AG10803 (cell line): Measurements from ENCODE around the gene KDM5A.

ENCODE experiments used
- DNase-seq: peaks from one replicate; pipeline ENCODE4 v3.0.0; 2010; ENCODE audit warnings: low read depth
- H3K4me3 ChIP-seq: 2 replicates; pipeline ENCODE4 v1.5.1; 2011; ENCODE audit warnings: mild to moderate bottlenecking, low read length, control low read depth
- TF ChIP-seq, protein P1 (sequence below): conservative IDR thresholded peaks from 2 replicates; pipeline ENCODE4 v1.5.1; 2011; ENCODE audit warnings: mild to moderate bottlenecking, low read length, control low read depth, inconsistent platforms

KDM5A gene

DNA sequence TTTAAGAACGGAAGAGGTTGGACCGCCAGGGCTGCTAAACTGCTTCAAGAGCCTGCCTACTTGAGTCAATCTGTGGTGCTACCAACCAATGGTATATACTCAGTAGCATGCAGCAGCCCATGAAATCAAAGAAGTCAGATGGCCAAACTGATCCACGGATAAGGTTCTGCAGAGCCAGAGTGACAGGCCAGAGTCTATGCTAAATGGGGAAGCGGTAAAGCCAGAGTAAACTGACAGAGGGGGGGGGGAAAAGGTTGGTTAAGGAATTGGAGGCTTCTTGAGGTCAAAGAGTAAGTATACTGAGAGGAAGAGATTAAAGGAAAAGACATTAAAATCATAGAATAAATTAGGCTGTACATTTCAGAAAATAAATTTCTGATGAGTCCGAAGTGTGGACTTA is 111.1 kb downstream of the KDM5A start:
- TF ChIP-seq, protein P1, sequence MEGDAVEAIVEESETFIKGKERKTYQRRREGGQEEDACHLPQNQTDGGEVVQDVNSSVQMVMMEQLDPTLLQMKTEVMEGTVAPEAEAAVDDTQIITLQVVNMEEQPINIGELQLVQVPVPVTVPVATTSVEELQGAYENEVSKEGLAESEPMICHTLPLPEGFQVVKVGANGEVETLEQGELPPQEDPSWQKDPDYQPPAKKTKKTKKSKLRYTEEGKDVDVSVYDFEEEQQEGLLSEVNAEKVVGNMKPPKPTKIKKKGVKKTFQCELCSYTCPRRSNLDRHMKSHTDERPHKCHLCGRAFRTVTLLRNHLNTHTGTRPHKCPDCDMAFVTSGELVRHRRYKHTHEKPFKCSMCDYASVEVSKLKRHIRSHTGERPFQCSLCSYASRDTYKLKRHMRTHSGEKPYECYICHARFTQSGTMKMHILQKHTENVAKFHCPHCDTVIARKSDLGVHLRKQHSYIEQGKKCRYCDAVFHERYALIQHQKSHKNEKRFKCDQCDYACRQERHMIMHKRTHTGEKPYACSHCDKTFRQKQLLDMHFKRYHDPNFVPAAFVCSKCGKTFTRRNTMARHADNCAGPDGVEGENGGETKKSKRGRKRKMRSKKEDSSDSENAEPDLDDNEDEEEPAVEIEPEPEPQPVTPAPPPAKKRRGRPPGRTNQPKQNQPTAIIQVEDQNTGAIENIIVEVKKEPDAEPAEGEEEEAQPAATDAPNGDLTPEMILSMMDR, result no peak
- H3K4me3 ChIP-seq, result no peak overlapping the region
- no peak for DNase-seq

GRCh38 chr12:275812-276211 is 113.3 kb downstream of the KDM5A start:
- TF ChIP-seq, protein P1, result no peak
- no peak for DNase-seq
- no peak overlapping the region for H3K4me3 ChIP-seq

DNA sequence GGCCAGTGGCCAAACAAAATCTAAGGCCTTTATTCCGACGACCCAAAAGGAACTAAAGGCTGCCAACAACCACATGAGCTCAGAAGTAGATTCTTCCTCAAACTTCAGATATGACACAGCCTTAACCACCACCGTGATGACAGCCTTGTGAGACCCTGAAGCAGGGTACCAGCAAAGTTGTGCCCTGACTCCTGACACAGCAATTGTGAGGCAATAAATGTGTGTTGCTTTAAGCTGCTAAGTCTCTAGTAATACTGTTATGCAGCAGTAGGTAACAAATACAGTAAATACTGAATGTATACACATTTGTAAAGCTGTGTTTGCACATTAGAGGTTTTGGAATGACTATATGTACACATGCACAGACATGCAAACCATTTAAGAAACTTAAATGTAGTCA is 115.7 kb downstream of the KDM5A start:
- DNase-seq, result no peak
- TF ChIP-seq, protein P1, result no peak
- H3K4me3 ChIP-seq, result no peak overlapping the region

GRCh38 chr12:272942-273341 is 116.2 kb downstream of the KDM5A start:
- TF ChIP-seq, protein P1, result no peak
- no peak for DNase-seq
- no peak overlapping the region for H3K4me3 ChIP-seq

GRCh38 chr12:271161-271560 is 118.0 kb downstream of the KDM5A start:
- TF ChIP-seq, protein P1, result no peak
- no peak for DNase-seq
- no peak overlapping the region for H3K4me3 ChIP-seq

- H3K4me3 ChIP-seq, result no peak overlapping the region
- DNase-seq, result no peak
- TF ChIP-seq, protein P1, result no peak
Observed at GRCh38 chr12:269191-269590, 119.9 kb downstream of the KDM5A start.

DNA sequence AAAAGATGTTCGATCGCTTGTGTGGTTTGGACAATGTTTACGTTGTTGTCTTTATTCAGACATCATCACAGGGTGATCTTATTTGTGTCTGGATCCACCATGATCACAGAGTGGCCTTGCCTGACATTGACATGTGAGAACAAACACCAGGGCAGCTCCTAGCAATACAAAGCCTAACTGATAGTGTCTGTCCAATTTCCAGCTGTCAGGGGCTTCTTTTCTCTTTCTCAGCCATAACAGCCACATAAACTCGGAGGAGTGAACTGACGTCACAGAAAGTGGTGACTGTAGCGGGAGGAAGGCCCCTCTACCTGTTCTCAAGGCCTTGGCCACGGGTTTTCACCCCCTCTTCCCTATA is 120.7 kb downstream of the KDM5A start:
- no peak for DNase-seq
- TF ChIP-seq, protein P1, result no peak
- no peak overlapping the region for H3K4me3 ChIP-seq
